ENCODE data around the gene PXN.
"Not testable (repeated sequence)": the region's sequence is repeated elsewhere in the genome, so short reads cannot be mapped to it uniquely, and the experiment has no call there.

Gene PXN

GRCh38 chr12:120241561-120242274 is 23.8 kb downstream of the PXN start:
- DNase-seq (ENCODE audit: low spot score) = no peak

- no peak for DNase-seq (ENCODE audit: low spot score)
Observed at GRCh38 chr12:120240495-120240833, 25.1 kb downstream of the PXN start.

DNA sequence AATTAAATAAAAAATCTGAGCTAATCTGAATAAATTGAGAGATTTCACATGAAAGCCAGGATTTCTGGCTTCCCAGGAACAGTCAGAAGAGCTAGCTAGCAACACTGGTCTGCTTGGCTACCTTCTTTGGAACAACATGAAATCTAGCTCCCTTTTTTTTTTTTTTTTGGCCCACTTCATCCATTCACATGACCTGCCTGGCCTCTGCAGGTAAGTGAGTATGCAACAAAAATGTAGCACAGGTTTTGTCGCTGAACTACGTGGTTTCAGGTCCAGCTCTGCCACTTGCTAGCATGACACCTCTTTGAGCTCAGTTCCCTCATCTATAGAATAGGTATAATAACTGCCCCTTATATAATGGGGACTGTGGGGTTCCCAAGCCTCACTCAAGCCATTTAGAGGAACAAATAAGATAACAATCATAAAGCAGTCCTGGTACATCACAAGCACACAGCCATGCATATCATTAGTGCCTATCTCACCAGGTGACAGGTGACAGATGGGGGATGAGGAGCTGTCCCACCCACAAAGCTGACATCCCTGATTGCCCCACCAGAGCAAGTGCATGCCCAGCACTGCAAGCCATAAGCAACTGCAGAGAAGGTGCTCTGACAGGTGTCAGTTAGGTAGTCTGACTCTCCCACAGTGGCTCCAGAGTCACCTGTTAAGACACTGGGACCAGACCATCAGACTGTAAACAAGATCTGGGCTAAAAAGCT is 25.6 kb downstream of the PXN start:
- DNase-seq (ENCODE audit: low spot score) = no peak

DNA sequence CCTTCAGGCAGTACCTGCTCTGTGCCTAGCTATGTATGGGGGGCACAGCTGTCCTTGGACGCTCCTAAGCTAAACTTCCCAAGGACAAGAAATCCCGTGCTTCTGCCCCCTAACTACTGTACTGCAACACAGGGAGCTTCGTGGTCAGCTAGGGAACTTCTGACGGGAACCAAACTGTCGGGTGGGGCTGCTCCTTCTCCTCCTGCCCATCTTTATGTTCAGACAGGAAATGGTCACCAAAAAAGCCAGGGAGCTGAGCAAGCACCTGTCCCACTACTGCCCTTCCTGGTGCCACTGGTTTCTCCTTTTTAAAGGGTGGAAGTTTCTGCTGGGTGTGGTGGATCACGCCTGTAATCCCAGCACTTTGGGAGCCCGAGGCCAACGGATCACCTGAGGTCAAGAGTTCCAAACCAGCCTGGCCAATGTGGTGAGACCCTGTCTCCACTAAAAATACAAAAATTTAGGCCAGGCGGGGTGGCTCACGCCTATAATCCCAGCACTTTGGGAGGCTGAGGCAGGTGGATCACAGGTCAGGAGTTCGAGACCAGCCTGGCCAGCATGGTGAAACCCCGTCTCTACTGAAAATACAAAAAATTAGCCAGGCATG is 26.6 kb downstream of the PXN start:
- no peak for DNase-seq (ENCODE audit: low spot score)

DNA sequence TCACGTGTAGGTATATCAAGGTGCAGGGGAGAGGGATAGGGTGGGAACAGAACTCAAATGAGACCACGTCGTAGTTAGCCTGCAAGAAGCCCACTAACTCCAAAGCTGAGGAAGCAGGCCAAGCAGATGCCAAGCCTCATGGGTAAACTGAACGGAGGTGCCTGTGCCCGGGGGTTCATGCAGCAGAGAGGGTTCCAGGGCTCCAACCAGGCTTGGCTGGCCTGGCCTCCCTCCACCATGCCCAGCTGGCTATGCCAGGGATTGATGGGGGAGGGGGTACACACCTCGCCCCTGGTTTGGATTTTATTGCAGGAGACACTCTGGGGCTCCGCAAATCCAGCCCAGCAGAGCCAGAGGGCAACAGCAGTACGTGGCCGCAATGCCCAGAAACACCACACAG is 27.3 kb downstream of the PXN start:
- no peak for DNase-seq (ENCODE audit: low spot score)

GRCh38 chr12:120237360-120238171 is 28.0 kb downstream of the PXN start:
- DNase-seq (ENCODE audit: low spot score) = no peak

- not testable (repeated sequence) for DNase-seq (ENCODE audit: low spot score)
Observed at GRCh38 chr12:120236809-120237208, 28.7 kb downstream of the PXN start.

DNA sequence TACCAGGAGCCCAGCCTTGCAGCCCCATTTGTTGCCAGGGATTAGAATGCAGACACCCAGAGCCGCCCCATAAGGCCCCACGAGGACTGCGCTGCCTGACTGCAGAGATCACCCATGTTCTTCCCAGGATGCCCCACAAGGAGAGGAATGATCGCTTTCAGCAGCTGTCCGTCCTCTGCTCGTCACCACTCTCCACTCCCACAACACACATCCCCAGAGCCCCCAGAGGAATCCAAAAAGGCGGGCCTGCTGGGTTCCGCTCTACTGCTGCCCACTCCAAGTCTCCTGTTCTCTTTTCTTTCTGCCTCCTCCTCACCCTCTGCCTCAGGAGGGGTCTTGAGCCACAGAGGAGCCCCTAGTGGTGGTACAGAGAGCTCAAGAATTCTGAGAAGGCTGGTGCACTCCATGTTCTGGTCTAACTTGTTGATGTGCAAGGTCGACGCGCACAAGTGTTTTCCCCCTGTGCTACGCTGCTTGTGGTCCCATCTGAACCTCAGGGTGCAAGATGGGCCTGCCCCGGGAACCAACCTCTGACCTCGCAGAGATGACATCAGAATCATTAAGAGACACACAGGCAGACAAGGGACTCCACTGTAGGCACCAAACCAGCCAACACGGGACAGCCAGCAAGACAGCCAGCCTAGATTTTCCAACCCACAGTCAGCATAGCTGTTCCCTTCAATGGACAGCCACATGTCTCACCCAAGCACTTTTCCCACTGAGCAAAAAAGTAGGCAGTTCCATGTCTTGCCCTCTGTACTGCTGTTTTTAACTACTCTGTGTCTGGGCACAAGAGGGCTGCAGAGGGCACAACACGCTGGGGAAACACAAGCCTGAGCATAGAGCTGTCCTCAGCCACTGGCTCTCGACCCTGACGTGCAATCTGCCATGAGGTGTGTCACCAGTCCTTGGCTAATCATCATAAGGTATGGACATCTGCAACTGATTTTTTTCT is 29.9 kb downstream of the PXN start:
- DNase-seq (ENCODE audit: low spot score) = no peak

- DNase-seq (ENCODE audit: low spot score) = no peak
Observed at GRCh38 chr12:120234643-120235368, 30.7 kb downstream of the PXN start.

GRCh38 chr12:120231316-120232011 is 34.1 kb downstream of the PXN start:
- no peak for DNase-seq (ENCODE audit: low spot score)

- DNase-seq (ENCODE audit: low spot score) = no peak
Observed at GRCh38 chr12:120230974-120231315, 34.6 kb downstream of the PXN start.

GRCh38 chr12:120230326-120230973 is 35.1 kb downstream of the PXN start:
- no peak for DNase-seq (ENCODE audit: low spot score)

- no peak for DNase-seq (ENCODE audit: low spot score)
Observed at GRCh38 chr12:120229487-120230325, 35.8 kb downstream of the PXN start.

DNA sequence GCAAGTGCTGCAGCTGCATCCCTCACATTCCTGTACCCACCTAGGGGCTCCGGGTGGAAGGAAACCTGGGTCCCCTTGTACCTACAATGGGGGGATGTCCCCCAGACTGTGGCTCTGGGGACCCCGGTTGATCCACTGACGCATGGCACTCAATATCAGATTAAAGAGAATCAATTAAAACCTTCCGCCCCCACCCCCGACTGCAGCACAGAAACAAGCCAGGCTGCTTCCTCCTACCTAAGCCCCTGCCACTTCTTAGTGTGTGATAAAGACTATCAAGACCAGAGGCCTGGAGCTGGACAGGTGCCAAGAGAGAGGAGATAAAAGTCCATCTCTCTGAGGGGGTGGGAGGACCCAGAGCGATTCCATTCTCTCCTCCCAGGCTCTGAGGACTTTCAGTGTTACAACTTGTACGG is 36.5 kb downstream of the PXN start:
- no peak for DNase-seq (ENCODE audit: low spot score)

GRCh38 chr12:120228291-120229070 is 37.0 kb downstream of the PXN start:
- peak; percentile 89 for DNase-seq (ENCODE audit: low spot score)

- no peak for DNase-seq (ENCODE audit: low spot score)
Observed at GRCh38 chr12:120228041-120228290, 37.6 kb downstream of the PXN start.

GRCh38 chr12:120227233-120228040 is 38.1 kb downstream of the PXN start:
- no peak for DNase-seq (ENCODE audit: low spot score)

All from germinal center (tissue), 1 donor.